Measurements from ENCODE around the gene NTM.

Gene NTM

GRCh38 chr11:131543389-131544025 lies 173.1 kb downstream of the NTM start:
- Histone ChIP-seq H3K27me3 (ENCODE audit: insufficient read depth, low read length) (no peaks in the 10 kb centered on the region), H3K9me2 (ENCODE audit: low read depth, low read length) (no peaks in the 10 kb centered on the region), H3K4me2 (ENCODE audit: low read length) (no peak overlapping the region)

DNA sequence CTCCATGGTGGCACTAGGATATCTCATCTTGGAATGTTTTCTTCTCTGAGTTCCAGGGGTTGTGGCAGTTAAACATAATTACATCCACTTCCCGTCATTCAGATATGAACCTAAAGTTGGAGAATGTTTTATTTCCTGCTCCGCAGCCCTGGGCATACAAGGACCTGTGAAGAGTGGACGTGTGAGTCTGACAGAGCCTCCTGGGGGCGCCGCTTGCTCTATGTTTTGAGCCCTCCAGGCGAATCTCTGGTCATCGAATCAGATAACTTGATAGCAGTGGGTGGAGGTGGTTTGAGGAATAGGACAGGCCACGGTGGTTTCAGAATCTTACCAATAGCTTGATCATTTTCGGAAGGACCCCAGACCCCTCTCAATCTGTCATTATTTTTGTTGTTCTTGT lies 174.2 kb downstream of the NTM start:
- H3K27ac ChIP-seq (ENCODE audit: low read depth, low read length, poor library complexity, severe bottlenecking) = no peak overlapping the region
- TF ChIP-seq, protein P1, sequence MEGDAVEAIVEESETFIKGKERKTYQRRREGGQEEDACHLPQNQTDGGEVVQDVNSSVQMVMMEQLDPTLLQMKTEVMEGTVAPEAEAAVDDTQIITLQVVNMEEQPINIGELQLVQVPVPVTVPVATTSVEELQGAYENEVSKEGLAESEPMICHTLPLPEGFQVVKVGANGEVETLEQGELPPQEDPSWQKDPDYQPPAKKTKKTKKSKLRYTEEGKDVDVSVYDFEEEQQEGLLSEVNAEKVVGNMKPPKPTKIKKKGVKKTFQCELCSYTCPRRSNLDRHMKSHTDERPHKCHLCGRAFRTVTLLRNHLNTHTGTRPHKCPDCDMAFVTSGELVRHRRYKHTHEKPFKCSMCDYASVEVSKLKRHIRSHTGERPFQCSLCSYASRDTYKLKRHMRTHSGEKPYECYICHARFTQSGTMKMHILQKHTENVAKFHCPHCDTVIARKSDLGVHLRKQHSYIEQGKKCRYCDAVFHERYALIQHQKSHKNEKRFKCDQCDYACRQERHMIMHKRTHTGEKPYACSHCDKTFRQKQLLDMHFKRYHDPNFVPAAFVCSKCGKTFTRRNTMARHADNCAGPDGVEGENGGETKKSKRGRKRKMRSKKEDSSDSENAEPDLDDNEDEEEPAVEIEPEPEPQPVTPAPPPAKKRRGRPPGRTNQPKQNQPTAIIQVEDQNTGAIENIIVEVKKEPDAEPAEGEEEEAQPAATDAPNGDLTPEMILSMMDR (IDR thresholded peaks at IDR 0.05; ENCODE audit: low read length) = no peak
- TF ChIP-seq EZH2 (IDR thresholded peaks at IDR 0.05; ENCODE audit: borderline replicate concordance, low read length) = no peak
- H4K20me1 ChIP-seq (ENCODE audit: insufficient read depth, low read length) = no peaks in the 10 kb centered on the region
- H3K9me2 ChIP-seq (ENCODE audit: low read depth, low read length) = no peaks in the 10 kb centered on the region
- no peaks in the 10 kb centered on the region for H3K36me3 ChIP-seq (ENCODE audit: insufficient read depth, low read length)
- no peak overlapping the region for H3K9ac ChIP-seq (ENCODE audit: low read length)
- no peaks in the 10 kb centered on the region for H3F3A ChIP-seq (ENCODE audit: insufficient read depth, low read length)
- H3K4me2 ChIP-seq (ENCODE audit: low read length) = no peak overlapping the region
- H3K4me1 ChIP-seq (ENCODE audit: insufficient read depth, low read length, severe bottlenecking) = no peaks in the 10 kb centered on the region
- no peaks in the 10 kb centered on the region for H3K79me2 ChIP-seq (ENCODE audit: insufficient read depth, low read length)
- H3K27me3 ChIP-seq (ENCODE audit: insufficient read depth, low read length) = no peaks in the 10 kb centered on the region
- no peak overlapping the region for H2AFZ ChIP-seq (ENCODE audit: low read length)
- no peak overlapping the region for H3K4me3 ChIP-seq (ENCODE audit: low read depth, low read length, poor library complexity, severe bottlenecking)
- H3K9me3 ChIP-seq (ENCODE audit: low read length) = no peaks in the 10 kb centered on the region

More at GRCh38 chr11:131543389-131544025, 173.1 kb downstream of the NTM start:
- Histone ChIP-seq H3K36me3 (ENCODE audit: insufficient read depth, low read length) (no peaks in the 10 kb centered on the region), H4K20me1 (ENCODE audit: insufficient read depth, low read length) (no peaks in the 10 kb centered on the region), H3K79me2 (ENCODE audit: insufficient read depth, low read length) (no peaks in the 10 kb centered on the region), H3K4me3 (ENCODE audit: low read depth, low read length, poor library complexity, severe bottlenecking) (no peak overlapping the region), H2AFZ (ENCODE audit: low read length) (no peak overlapping the region), H3K9ac (ENCODE audit: low read length) (no peak overlapping the region), H3K4me1 (ENCODE audit: insufficient read depth, low read length, severe bottlenecking) (no peaks in the 10 kb centered on the region), H3K27ac (ENCODE audit: low read depth, low read length, poor library complexity, severe bottlenecking) (no peak overlapping the region), H3K9me3 (ENCODE audit: low read length) (no peaks in the 10 kb centered on the region), H3F3A (ENCODE audit: insufficient read depth, low read length) (no peaks in the 10 kb centered on the region)
- no peak for TF ChIP-seq EZH2 (IDR thresholded peaks at IDR 0.05; ENCODE audit: borderline replicate concordance, low read length)
- TF ChIP-seq, protein P1 (IDR thresholded peaks at IDR 0.05; ENCODE audit: low read length) = no peak

DNA sequence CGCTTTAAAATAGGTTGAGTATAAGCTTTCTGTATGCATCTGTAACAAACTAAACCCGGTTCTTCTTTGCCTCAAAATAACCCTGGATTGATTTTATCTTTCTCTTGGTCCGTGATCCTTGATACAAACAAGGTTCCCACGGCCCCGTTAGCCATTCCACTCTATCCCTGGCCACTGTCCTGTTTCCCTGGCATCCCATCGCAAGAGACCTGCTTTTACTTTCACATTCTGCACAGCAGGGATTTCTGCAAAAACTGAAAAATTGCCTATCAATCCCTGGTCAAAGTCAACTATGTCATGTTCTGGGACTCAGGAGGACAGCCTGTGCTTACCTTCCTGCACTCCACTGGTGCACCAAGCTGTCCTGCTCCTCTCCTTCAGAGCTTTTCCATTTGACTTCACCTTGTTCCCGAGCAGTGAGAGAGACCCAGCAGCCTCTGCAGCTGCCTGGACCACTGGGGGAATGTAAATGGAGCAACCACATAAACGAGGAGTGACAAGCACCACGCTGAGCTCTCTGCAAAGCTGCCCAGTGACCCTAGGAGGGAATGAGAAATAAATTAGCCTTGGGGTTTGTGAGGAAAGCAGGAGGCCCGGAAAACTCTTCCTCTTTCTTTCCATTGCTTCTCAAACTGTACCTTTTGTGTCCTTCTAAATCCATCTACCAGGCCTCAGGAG lies 175.9 kb downstream of the NTM start:
- no peak overlapping the region for H2AFZ ChIP-seq (ENCODE audit: low read length)
- no peaks in the 10 kb centered on the region for H3K9me2 ChIP-seq (ENCODE audit: low read depth, low read length)
- H3F3A ChIP-seq (ENCODE audit: insufficient read depth, low read length) = no peaks in the 10 kb centered on the region
- no peaks in the 10 kb centered on the region for H3K9me3 ChIP-seq (ENCODE audit: low read length)
- H3K9ac ChIP-seq (ENCODE audit: low read length) = no peak overlapping the region
- no peaks in the 10 kb centered on the region for H3K4me1 ChIP-seq (ENCODE audit: insufficient read depth, low read length, severe bottlenecking)
- TF ChIP-seq EZH2 (IDR thresholded peaks at IDR 0.05; ENCODE audit: borderline replicate concordance, low read length) = no peak
- H3K27ac ChIP-seq (ENCODE audit: low read depth, low read length, poor library complexity, severe bottlenecking) = no peak overlapping the region
- H3K27me3 ChIP-seq (ENCODE audit: insufficient read depth, low read length) = no peaks in the 10 kb centered on the region
- no peaks in the 10 kb centered on the region for H3K36me3 ChIP-seq (ENCODE audit: insufficient read depth, low read length)
- no peak overlapping the region for H3K4me2 ChIP-seq (ENCODE audit: low read length)
- no peak overlapping the region for H3K4me3 ChIP-seq (ENCODE audit: low read depth, low read length, poor library complexity, severe bottlenecking)
- H4K20me1 ChIP-seq (ENCODE audit: insufficient read depth, low read length) = no peaks in the 10 kb centered on the region
- no peaks in the 10 kb centered on the region for H3K79me2 ChIP-seq (ENCODE audit: insufficient read depth, low read length)

Measured in OCI-LY1 (cell line).